Measurements from ENCODE around the gene ST6GALNAC3. TPM values are rescaled to one million over a fixed set of nuclear protein-coding genes. Genes with fewer than 3 reads are reported as not detected.

The ST6GALNAC3 gene
- total RNA-seq, 4 donors from 2014 or later, result 2.8 to 3.5 (median 3.4) TPM

DNA sequence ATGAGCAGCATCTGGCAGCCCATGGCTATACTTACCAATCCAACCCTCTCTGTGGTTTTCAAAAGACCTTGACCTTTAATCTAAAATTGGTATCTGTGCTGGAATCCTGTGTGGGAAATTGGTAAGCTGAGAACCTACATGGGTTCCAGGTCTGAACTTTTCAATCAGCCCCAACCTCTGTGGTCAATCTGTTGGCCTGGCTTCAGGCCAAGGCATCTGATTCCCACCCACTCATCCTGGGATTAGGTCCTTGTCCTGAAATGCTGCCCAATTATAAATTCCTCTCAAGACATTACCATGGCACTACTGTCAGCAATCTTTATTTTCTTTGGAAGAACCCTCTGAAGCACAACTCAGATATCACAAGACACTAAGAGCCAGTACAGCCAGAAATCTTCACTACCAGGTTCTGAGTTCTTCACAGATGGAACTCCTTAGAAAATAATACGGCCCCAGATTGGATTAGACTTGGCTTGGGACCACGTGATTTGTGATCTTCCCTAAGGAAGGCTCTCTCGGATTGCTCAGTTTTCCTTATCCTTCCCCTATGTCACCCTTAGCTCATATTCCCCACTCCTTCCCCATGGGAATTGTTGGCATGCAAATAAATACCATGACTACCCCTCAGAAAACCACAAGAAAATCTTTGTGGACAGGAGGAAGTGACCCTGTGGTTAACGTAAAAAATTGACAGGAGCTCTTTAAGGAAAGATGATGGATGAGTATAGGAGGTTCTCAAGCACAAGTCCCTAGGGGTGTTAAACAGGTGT lies 584.8 kb downstream of the ST6GALNAC3 start:
- Histone ChIP-seq H3K27ac (no peak overlapping the region), H3K27me3 (no peaks in the 10 kb centered on the region), H3K4me3 (no peak overlapping the region), H3K9me3 (no peaks in the 10 kb centered on the region), H3K4me1 (no peaks in the 10 kb centered on the region), H3K36me3 (no peaks in the 10 kb centered on the region)
- TF ChIP-seq, protein P1, sequence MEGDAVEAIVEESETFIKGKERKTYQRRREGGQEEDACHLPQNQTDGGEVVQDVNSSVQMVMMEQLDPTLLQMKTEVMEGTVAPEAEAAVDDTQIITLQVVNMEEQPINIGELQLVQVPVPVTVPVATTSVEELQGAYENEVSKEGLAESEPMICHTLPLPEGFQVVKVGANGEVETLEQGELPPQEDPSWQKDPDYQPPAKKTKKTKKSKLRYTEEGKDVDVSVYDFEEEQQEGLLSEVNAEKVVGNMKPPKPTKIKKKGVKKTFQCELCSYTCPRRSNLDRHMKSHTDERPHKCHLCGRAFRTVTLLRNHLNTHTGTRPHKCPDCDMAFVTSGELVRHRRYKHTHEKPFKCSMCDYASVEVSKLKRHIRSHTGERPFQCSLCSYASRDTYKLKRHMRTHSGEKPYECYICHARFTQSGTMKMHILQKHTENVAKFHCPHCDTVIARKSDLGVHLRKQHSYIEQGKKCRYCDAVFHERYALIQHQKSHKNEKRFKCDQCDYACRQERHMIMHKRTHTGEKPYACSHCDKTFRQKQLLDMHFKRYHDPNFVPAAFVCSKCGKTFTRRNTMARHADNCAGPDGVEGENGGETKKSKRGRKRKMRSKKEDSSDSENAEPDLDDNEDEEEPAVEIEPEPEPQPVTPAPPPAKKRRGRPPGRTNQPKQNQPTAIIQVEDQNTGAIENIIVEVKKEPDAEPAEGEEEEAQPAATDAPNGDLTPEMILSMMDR (IDR thresholded peaks at IDR 0.05), result no peak
- no peak for TF ChIP-seq POLR2A (IDR thresholded peaks at IDR 0.05)
- no peak for DNase-seq

DNA sequence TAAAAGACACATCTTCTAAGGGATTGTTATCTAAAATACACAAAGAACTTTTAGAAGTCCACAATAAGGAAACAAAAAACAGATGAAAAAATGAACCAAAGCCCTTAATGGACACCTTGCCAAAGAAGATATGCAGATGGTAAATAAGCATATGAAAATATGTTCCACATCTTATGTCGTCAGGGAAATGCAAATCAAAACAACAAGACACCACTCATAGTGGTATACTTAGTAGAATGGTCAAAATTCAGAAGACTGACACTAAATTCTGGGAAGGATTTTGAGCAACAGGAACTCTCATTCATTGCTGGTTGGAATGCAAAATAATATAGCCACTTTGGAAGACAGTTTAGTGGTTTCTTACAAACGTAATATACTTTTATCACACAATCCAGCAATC lies 587.0 kb downstream of the ST6GALNAC3 start:
- H3K4me3 ChIP-seq, result no peak overlapping the region
- DNase-seq, result no peak
- H3K27me3 ChIP-seq, result no peaks in the 10 kb centered on the region
- H3K27ac ChIP-seq, result no peak overlapping the region
- H3K36me3 ChIP-seq, result no peaks in the 10 kb centered on the region
- TF ChIP-seq, protein P1 (IDR thresholded peaks at IDR 0.05), result no peak
- TF ChIP-seq POLR2A (IDR thresholded peaks at IDR 0.05), result no peak
- H3K9me3 ChIP-seq, result no peaks in the 10 kb centered on the region
- H3K4me1 ChIP-seq, result no peaks in the 10 kb centered on the region

DNA sequence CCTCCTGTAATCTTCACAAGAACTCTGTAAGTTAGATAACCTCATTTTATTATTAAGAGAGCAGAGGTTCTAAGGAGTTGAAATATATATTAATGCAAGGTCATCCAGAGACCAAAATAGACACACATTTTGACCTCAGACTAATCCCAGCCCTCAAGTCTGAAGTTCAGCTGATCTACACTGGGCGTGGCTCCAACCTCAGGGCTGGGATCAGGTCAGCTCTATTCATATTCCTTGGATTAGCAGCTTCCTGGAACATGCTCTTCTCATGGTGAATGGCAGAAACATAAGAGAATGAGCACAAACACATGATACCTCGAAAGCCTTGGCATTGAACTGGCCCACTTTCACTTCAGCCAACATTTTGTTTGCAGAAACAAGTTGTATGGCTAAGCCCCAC lies 592.0 kb downstream of the ST6GALNAC3 start:
- H3K4me3 ChIP-seq, result no peak overlapping the region
- H3K9me3 ChIP-seq, result no peaks in the 10 kb centered on the region
- H3K27me3 ChIP-seq, result no peaks in the 10 kb centered on the region
- no peaks in the 10 kb centered on the region for H3K36me3 ChIP-seq
- DNase-seq, result peak in 2 of 3 donors; percentile 68 to 71
- peak overlapping the region in 1 of 4 donors; percentile 49 for H3K27ac ChIP-seq
- H3K4me1 ChIP-seq, result no peaks in the 10 kb centered on the region
- TF ChIP-seq, protein P1 (IDR thresholded peaks at IDR 0.05), result no peak
- no peak for TF ChIP-seq POLR2A (IDR thresholded peaks at IDR 0.05)

DNA sequence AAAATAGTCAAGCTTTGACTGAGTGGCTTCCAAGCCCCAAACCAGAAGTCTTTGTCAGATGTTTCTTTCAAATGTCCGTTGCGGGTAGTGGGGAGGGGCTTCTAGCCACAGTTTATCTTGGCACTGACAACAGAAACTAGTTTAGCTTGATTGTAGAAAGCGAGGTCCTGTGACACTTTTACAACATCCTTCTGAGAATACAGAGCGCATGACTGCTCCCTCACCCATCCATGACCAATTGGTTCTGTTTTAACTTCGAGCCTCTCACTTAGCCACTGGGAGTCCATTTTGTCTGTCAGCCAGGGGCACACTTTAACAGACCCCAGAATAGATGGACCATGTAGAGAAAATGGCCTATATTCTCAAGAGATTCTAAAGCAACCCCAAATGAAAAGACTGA lies 593.5 kb downstream of the ST6GALNAC3 start:
- Histone ChIP-seq H3K4me3 (no peak overlapping the region), H3K27ac (no peak overlapping the region), H3K36me3 (no peaks in the 10 kb centered on the region), H3K4me1 (no peaks in the 10 kb centered on the region), H3K27me3 (no peaks in the 10 kb centered on the region), H3K9me3 (no peaks in the 10 kb centered on the region)
- DNase-seq, result no peak
- TF ChIP-seq POLR2A (IDR thresholded peaks at IDR 0.05), result no peak
- TF ChIP-seq, protein P1 (IDR thresholded peaks at IDR 0.05), result no peak

DNA sequence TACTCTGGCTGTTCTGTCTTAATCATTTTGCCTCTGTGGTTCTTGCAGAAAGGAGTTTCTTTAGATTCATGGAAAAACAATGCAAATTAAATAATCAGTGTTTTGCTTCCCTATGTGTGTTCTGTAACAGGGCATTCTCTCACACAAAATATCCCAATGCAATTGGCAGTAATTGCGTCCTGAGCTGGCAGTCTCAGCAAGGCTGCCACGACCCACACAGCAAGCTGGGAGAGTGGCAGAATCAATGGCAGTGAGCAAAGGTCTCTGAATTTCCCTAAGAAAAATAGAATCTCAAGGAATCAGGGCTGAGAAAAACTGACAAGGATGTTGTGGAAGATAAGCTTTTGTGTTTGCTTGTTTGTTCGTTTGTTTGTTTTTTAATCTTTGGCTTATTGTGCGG lies 594.6 kb downstream of the ST6GALNAC3 start:
- Histone ChIP-seq H3K27me3 (no peaks in the 10 kb centered on the region), H3K4me3 (no peak overlapping the region), H3K36me3 (no peaks in the 10 kb centered on the region), H3K27ac (no peak overlapping the region), H3K9me3 (no peaks in the 10 kb centered on the region), H3K4me1 (no peaks in the 10 kb centered on the region)
- DNase-seq, result no peak
- no peak for TF ChIP-seq POLR2A (IDR thresholded peaks at IDR 0.05)
- TF ChIP-seq, protein P1 (IDR thresholded peaks at IDR 0.05), result no peak
